Omental fat pad (tissue), 4 donors: ENCODE measurements around the gene SIK2. TPM values are rescaled to one million over a fixed set of nuclear protein-coding genes. Genes with fewer than 3 reads are reported as not detected.

Source experiments
- ATAC-seq: fragments of 150-250 bp; one replicate; pipeline ENCODE4 v1.9.1; 2016; ENCODE audit warnings: mild to moderate bottlenecking, moderate library complexity; ENCODE audit not compliant: low FRiP score
- DNase-seq: peaks from one replicate; pipeline ENCODE4 v3.0.0-alpha.2; 2019; ENCODE audit warnings: low spot score
- total RNA-seq, 4 donors: library from RNA; depleted of rRNA; stranded (reverse); fragments of >200 nt; gene quantifications; one replicate each; pipeline ENCODE4 v1.1.0, GENCODE V29; 2016
- TF ChIP-seq, protein P1 (sequence below), 3 donors: fragments of 450-650 bp; IDR thresholded peaks; one replicate each; pipeline ENCODE4 v1.5.1; 2016 to 2017; ENCODE audit warnings: antibody characterized with exemption in 3 of 3, mild to moderate bottlenecking in 3 of 3, moderate library complexity in 2 of 3

The SIK2 gene
- total RNA-seq, 4 donors from 2014 or later, result 27.3 to 111 (median 73.6) TPM

DNA sequence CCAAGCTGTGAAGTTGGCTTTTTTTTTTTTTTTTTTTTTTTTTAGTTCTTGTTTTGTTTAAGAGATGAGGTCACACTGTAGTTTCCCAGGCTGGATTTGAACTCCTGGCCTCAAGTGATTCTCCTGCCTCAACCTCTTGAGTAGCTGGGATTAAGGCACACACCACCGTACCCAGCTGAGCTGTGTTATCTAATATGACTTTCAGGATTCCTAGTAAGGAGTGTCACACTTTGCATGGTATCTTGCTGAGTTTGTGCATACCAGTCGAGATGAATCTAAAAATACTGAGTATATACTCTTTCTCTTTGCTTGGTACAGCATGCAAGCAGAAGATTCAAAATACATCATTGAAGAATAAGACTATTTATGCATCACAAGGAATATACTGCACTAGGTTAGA is 58.6 kb downstream of the SIK2 start:
- ATAC-seq, result no peak
- TF ChIP-seq, protein P1, sequence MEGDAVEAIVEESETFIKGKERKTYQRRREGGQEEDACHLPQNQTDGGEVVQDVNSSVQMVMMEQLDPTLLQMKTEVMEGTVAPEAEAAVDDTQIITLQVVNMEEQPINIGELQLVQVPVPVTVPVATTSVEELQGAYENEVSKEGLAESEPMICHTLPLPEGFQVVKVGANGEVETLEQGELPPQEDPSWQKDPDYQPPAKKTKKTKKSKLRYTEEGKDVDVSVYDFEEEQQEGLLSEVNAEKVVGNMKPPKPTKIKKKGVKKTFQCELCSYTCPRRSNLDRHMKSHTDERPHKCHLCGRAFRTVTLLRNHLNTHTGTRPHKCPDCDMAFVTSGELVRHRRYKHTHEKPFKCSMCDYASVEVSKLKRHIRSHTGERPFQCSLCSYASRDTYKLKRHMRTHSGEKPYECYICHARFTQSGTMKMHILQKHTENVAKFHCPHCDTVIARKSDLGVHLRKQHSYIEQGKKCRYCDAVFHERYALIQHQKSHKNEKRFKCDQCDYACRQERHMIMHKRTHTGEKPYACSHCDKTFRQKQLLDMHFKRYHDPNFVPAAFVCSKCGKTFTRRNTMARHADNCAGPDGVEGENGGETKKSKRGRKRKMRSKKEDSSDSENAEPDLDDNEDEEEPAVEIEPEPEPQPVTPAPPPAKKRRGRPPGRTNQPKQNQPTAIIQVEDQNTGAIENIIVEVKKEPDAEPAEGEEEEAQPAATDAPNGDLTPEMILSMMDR (IDR thresholded peaks at IDR 0.05), result no peak
- no peak for DNase-seq

DNA sequence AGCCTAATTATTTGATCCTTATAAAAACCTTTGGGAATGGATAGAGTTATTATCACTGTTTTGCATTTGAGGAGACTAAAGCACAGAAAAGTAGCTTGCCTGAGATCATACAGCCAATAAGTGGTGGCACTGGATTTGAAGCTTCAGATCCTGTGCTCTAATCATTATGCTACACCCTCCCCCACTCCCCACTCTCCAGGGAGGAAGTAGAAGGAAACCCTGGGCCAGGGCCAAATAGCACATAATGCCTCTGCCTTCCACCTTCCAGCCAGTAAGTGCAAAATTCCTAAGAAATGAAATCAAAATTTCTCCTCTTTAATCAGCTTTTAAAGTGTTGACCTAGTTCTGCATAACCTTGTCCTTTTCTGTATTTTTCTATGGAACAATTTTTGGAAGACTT is 61.6 kb downstream of the SIK2 start:
- ATAC-seq (no peak), DNase-seq (no peak)
- TF ChIP-seq, protein P1 (IDR thresholded peaks at IDR 0.05), result no peak

DNA sequence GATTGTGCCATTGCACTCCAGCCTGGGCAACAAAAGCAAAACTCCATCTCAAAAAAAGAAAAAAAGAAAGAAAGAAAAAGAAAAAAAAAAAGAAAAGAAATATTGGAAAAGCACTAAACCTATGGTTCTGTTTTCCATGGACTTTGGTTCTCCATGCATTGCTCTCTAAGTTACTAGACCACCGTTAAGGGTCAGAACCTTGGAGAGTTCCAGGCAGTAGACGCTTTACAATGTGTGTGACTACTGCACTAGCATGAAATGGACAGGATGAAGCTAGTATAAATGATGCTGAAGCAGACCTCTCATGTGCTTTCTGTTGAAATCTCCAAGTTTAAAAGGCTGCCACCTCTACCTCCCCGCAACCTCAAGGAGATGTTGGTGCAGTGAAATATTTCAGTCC is 63.5 kb downstream of the SIK2 start:
- TF ChIP-seq, protein P1 (IDR thresholded peaks at IDR 0.05), result no peak
- ATAC-seq (no peak), DNase-seq (no peak)

DNA sequence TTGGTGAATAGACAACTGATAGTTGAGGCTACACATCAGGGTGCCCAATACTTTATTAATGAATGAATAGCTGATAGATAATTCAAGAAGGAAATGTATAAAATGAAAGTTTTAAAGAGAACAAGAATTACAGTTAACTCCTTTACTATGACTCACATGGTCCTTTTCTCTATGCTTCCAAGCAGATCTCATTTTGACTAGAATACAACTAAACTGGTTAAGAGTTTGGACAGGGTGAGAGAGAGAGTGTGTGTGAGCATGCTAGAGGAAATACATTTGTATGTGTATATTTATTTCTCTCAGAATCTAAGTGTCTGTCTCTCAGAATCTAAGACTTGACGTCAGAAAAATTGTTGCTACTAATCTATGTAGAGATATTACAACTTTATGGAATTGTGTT is 66.7 kb downstream of the SIK2 start:
- DNase-seq (no peak), ATAC-seq (no peak)
- TF ChIP-seq, protein P1 (IDR thresholded peaks at IDR 0.05), result no peak

DNA sequence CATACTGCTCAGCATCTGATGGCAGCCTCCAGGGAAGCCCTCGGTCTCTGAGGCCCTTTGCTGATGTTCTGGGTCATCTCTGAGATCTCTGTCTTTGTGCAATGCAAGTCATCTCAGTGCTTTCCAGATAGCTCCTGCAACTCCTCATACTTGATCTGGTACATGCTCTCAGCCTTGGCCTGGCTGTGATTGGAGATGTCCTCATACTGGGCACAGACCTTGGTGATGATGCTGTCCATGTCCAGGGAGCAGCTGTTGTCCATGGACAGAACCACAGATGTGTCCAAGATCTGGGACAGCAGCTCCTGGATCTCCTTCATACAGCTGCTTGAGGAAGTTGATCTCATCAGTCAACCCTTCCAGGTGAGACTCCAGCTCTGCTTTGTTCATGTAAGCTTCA is 69.1 kb downstream of the SIK2 start:
- TF ChIP-seq, protein P1 (IDR thresholded peaks at IDR 0.05), result no peak
- DNase-seq (no peak), ATAC-seq (no peak)

DNA sequence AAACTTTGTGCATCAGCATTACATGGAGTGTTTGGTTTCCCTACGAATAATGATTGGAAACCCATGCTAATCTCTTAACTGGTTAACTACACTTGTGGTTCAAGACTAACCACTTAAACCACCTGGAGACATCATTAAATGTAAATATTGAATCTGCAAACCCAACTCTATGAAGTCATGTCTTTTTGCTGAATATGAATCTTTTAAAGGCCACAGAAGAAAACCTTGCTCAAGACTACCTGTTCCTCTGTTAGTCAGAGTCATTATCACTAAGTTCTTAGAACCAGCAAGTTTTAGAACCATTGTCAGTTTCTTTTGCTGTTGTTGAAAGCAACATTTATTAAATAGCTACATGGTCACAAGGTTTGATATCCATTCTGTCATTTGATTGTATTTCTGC is 70.7 kb downstream of the SIK2 start:
- no peak for DNase-seq
- ATAC-seq, result no peak
- TF ChIP-seq, protein P1 (IDR thresholded peaks at IDR 0.05), result no peak

DNA sequence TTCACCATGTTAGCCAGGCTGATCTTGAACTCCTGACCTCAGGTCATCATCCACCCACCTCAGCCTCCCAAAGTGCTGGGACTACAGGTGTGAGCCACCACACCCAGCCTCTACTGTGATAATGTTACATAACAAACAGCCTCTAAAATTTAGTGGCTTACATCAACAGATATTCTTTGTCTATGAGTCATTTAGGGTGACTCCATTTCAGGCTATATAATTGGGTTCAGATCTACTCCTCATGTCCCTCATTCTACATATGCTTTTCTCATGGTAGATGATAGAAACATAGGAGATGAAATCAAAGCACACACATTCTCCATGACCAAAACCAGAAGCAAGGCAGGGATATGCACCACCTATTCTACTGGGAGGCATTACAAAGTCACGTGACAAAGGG is 72.7 kb downstream of the SIK2 start:
- TF ChIP-seq, protein P1 (IDR thresholded peaks at IDR 0.05), result no peak
- DNase-seq, result no peak
- no peak for ATAC-seq
